ENCODE results near the gene ARHGAP15.

The ARHGAP15 gene

DNA sequence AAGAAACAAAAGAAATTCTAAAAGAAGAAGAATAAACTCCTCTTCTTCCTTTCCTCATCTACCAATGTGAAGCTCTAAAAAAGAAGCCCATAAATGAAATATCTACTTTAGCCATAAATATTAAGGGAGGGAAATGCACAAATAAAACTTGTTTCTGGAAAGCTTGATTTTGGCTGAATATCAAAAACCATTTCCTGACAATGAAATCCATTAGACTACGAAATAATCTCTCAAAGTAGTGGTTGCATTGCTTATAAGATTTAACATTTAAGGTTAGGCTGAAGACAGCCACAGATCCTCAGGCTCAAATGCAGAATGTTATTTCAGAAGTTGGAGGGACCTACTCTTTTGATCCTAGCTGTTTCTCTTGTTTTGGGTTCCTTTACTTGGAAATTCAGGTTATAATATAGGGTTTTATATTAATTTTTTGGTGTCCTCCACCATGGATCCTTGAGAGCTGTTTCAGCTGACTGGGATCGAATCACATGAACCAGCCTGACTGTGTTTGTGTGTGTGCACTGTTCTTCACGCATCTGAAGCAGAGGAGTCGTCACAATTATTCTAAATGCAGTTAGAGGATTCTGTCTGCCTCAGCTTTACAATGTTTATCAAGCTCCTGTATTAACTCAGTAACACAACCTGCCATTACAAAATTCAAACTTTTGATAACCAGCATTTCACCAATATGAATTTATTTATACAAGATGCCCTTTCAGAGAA, 474.8 kb downstream of the ARHGAP15 start:
- DNase-seq, result no peak

DNA sequence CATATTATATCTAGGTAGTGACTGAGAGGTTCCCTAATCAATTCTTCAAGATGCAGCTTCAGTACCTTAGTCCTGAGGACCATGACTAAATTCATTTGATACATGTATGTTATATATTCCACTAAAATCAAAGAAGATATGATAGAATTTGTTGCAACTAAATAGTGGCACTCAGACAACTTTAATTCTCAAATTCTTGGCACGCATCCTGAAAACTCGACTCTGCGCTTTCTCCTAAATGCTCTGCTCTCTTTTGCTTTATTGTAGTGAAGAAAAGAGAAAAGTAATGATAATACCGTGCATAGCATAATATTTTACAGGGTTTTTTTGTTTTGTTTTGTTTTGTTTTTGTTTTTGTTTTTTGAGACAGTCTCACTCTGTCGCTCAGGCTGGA, 475.3 kb downstream of the ARHGAP15 start:
- DNase-seq, result no peak

DNA sequence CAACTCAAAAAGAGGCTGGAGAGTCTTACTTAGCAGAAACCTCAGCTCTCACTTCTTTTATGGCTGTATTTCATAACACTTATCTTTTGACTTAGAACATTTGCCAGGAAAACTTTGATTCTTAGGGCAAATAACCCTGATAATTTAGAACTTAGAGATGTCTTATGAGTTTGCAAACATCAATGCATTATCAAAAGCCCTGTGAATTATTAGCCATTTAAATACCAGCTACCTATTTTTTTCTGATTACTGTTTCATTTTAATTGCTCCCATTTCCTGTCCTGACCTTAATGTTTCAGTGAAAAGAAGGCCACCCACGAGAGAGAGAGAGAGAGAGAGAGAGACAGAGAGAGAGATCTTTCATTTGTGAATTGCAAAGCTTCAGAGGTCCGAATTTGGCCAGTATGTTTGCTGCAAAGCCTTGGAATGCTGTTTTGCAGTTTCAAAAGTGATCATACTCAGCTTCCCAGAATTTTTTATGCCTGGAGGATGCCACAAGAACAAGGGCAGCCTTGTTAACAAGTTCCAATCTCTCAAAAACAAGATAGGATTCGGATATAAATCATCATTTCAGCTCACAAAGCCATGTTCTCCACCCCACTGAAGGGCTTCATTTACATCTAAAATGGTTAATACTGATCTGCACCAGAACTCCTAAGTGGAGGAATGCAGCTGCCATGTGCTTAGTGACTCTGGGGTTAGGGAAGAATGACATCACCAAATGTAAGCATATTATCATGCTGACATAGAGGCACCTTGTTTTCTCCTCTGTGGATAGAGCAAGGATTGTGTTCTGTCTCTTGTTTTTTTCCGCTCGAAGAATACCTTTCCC, 478.2 kb downstream of the ARHGAP15 start:
- DNase-seq, result no peak

DNA sequence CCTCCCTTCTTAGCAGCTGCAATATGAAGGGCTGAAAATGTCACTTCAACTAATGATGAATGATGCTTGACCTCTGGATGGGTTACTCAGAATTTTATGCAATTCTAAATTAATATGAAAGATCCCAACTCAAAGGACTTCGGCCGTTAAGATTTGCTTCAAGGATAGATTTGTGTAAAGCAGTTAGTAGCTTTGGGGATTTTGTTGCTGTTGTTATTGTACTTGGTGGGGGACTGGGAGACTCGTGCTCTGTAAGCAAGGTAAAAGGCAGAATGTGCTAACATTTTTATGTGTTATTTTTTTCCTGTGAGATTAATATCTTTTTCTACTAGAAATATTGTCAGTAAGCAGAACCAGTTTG, 478.8 kb downstream of the ARHGAP15 start:
- no peak for DNase-seq

DNA sequence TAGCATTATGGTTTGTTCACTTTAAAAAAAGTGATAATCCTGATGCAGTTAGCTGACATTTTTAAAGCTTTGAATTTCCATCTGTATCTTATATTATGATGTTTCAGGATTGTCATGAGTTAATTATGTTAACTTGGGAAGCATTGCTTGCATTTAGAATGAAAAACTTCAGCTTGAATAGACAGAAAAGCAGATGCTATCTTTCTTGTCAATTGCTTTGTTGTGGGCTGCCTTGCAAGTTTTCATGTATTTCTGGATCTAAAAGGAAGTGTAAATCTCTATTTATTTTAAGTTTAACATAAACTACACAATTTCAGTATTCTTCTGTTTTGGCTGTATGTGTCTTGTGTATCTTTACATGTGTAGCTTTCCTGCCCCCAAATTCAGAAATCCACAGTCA, 479.5 kb downstream of the ARHGAP15 start:
- DNase-seq, result no peak

DNA sequence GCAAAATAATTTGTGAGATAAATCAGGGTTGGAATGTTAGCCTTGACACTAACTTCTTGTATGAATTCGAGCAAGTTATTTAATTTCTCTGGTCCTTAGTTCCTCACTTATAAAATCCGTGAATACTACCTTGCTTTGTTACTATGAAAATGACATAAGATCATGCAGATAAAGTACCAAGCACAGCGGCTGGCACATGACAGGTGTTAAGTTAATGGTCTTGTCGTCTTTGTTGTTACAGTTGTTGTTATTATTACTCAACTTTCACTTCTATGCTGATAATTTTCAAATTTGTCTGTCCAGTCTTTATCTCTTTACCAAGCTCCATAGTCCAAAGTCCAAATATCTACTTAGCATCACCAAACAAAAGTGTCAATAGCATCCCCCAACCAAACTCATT, 482.1 kb downstream of the ARHGAP15 start:
- DNase-seq, result no peak

DNA sequence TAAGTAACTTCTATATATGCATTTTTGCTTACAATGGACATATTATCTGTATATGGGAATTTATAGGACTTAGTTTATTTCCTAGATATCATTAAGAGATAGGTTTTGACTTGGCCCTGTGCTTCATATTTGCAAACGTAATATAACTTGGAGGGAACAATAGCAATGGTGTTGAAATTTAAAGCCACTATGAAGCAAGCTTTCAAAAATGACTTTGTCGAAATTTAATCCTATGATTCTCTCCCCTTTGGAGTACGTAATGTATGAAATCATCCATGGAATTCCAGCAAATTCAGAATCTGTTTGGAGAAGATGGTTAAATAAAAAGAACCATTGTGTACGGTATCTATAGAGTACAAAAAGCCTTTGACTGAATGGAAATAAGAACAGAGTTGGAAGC, 486.3 kb downstream of the ARHGAP15 start:
- DNase-seq, result no peak

DNA sequence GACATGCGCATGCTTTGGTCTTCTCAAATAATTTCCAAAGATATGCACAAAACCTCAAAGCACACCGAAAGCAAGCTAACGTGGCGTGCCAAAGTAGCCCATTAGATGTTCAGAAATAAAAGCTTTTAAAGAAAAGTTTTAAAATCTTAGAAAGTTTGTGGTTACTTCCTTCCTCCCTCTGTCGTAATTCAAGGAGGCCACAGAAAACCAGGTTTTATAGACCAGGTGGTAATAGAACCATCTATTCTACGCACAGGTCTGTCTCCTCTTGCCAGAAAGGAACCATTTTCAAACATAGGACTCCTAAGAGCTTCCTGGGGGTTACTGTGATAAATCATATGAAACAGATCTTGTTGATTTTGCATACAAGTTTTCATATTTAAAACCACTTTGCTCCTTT, 487.2 kb downstream of the ARHGAP15 start:
- no peak for DNase-seq

DNA sequence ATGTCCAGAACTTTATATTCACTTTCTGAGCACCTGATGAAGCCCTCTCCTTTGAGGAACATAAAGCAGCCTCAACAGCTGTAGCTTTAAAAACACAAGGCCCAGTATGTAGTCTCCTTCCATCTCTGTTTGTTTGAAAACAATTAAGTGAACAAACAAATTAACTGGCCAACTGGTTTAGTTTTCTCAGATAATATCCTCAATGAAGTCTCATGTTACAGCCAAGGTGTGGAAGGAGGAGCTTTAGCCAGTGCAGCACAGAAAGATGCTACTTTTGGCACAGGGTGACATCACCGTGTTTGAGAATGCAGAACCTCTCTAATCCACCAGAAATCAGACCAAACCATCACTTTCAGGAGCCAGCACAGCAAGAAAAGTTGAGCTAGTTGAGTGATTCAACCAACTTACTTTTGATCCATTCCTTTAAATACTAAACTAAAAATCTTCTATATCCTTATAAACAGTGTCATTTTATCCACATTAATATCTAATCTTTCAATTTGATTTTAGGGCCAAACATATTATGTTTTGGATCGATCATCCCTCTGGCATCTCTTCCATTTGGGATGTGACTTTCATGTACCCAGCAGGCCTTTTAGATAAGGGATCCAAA, 488.7 kb downstream of the ARHGAP15 start:
- DNase-seq, result no peak

DNA sequence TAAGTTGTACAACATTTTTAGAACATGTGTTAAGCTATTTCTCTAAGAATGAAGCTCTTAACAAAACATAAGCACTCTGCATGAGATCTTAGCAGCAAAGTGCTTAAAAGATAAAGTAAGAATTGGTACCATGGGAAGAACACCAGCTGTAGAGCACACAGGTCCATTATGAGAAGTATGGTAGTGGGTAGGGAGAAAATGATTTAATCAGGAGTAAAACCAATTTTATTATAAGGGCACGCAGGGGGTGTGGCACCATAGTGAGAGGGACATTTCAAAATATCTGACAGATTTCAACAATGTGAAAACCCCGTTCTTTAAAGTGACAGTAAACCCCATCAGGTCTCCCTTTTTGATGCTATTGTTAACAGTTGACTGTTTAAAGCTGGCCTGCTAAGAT, 492.9 kb downstream of the ARHGAP15 start:
- DNase-seq, result no peak

DNA sequence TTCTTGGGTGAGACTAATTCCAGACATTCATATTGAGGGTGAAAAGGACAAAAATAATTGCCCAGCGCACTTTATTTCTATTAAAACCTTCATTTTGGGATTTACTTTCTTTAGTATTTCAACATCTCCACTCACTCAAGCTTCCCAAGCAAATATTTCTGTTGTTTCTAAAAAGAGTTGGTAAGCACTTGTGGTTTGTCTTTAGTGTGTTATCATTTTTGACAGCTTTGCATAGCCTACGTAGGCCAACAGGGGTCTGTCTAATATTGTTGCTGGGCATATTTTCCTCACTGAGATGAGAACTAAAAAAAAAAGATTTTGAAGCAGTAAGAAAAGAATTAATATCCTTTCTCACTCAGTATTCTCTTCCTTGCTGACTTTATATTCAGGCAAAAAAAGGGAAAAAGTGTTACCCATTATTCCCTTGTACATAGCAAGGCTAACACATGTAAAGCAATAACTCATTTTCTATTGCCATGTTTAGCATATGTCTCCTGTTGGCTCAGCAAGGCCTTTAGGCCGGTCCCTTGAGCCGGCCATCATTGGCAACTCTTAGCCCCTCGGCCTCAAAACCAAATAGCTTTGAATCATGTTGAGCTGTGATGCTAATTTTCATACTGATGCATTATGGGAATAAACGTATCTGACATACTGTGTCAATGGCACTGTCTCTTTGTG, 494.2 kb downstream of the ARHGAP15 start:
- DNase-seq, result no peak

DNA sequence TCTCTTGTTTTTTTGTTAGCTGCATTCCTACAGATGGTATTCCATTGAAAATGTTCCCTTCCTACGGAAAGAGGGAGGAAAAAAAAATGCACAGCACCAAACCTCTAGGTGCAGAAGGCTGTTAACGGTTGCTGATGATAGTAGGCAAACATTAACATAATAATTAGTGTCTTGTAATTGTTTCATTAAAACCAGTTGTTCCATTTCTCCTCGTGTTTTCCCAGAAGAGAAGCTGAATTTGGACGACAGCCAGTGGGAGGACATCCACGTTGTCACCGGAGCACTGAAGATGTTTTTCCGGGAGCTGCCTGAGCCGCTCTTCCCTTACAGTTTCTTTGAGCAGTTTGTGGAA, 494.7 kb downstream of the ARHGAP15 start:
- no peak for DNase-seq

DNA sequence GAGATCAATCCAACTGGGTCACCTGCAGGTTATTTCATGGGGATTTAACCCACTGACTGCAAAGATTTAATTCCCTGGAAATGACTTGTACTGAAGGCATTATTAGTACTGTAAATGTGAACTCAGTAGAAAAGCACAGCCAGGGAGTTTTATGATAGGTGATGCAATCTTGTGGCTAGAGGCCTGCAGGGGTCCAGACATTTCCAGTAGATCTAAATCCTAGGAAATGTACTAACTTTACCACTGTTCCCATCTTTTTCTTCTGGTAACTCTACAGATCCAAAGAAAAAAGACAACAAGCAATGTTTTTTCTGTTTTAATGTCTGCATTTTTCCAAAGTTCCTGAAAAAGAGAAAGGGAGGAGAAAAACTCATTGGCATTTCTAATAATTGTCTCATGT, 500.1 kb downstream of the ARHGAP15 start:
- DNase-seq, result no peak

DNA sequence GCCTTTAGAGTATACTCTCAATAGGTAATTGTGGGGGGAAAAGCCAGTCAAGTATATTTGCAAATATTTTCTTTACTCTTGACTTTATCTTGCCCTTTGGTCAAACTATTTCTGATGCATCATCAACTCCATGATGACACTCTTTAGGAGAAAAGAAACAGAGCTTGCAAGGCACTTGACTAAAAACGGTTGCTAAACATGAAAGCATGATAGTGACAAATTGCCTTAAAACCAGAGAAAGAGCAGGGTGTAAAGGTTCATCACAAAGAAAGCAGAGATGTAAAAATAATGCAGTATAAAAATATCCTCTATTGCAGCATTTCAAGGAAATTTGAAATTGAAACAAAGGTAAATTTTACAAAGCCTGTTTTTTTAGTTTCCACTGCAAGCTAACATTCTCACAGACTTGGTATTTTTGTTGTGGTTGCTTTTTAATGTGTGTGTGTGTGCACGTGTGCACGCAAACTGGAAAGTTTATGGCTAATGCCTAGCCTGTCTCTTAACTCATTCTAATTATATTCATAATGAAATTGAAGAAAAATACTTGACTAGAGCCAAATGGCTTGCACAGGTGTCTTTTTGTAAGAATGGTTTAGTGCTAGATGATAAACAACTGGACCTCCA, 503.6 kb downstream of the ARHGAP15 start:
- no peak for DNase-seq

DNA sequence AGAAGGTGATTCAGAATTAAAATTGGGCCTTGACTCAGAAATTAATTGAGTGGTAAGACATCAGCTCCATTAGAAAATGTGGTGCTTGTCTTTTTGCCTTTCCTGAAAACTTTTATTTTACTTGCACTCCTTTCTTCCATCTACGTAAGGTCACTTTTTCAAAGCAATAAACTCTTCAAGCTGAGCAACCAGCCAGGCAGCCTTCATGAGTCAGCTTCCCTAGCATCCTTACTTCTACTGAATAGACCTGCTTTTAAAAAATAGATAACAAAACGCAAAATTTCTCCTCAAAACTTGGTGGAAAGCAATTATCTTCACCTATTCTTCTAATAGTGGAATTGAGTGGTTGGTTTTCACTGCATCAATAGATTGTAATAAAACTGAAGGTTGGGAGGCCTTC, 504.2 kb downstream of the ARHGAP15 start:
- DNase-seq, result no peak

DNA sequence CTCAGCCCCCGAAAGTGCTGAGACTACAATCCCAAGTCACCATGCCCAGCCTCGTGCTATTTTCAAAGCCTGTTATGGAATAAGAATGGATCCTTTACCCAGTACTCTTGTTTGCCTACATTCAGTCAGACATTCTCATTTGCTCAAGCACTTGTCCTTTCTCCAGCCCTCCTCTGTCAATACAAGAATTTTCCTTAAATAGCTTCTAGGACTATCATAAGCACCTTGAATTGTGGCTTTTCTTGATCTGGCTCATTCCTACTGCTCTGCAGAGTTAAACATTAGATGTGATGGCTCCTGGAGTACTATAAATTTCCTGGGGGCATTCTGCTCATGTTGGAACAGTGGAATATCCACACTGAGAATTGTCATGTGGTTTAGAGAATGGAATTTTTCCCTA, 506.1 kb downstream of the ARHGAP15 start:
- DNase-seq, result no peak

DNA sequence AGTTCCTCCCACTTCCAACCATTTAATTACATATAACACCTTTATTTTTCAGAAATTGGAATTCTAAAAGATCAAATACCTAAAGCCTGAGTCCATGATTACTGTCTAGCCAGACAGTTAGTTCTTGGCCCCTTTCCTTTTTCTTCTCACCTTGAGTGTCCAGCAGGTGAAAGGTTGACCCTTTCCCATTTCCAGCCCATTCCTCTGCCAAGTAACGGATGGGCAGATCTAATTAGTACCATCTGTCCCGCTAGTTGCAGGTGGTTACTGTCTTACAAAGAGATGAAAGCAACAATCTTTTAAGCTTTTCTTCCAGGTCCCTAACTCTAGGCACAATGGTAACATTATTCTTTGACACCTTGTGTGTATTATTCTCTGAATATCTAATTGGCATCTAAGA, 506.7 kb downstream of the ARHGAP15 start:
- no peak for DNase-seq

DNA sequence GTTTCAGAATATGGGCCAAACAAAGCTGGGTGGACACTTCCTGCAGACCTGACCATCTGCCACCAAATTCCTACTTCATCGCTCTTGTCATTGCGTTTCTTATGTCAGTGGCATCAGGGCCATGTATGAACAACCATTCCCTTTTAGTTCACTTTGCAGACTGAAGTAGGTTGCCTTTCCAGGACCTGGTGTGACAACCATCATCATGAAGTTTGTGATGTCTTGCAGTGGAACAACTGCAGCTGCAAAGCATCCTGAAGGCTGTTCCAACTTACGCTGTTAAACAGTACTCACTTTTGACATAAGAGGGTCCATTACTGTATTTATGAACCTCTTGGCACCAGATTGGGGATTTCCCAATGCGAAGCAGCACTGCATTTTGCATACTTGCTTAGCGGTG, 511.6 kb downstream of the ARHGAP15 start:
- DNase-seq, result no peak

DNA sequence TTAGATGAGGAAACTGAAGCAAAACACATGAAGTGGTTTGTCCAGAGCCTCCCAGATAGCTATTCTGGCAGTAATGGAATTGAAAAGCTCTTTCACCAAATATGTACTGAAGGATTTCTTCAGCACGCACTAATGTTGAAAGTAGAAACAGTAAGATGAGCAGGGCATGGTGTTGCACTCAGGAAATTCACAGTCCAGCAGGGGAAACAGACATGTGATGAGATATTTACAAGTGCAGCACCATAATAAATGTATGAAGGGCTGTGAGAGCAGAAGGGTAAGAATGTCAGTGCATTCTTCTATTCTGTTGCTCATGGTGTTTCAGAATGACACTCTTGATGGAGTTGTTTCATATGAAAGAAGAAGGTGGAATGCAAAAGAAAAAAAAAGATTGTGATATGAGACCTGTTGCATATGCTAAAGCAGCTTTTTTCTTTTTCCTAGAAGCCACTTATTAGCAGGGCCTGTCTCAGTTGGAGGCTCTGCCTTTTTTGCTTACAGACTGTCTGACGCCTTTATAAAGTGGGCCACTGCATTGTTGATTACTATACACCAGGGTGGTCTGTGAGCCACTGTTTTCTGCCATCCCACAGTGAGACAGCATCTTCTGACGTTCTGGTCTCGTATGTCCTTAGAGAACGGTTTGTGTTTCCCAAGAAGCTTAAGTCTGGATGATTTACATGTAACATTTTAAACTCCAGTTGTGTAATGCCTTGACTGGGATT, 516.9 kb downstream of the ARHGAP15 start:
- no peak for DNase-seq

DNA sequence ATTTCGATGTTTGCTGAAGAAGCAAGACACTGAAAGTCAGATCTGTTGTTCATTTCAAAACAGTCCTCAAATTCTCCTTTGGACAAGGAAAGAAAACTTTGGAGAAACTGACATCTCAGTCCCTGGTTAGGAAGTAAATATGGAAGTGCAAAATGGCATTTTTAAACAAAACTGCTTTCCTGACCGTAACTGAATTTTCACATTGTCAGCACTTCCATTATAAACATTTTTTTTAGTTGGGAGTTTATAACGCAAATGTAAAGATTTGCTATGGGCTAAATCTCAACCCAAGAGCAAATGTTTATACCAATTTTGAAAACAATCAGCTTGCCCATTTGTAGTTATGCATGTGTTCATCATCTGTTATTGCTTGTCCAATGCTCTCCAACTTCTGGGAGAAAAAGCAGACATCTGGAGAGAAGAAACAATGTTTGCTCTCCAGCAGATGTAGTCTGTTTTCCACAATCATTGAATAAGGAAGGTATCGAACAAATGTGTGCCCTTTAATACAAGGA, 520.1 kb downstream of the ARHGAP15 start:
- DNase-seq, result no peak

DNA sequence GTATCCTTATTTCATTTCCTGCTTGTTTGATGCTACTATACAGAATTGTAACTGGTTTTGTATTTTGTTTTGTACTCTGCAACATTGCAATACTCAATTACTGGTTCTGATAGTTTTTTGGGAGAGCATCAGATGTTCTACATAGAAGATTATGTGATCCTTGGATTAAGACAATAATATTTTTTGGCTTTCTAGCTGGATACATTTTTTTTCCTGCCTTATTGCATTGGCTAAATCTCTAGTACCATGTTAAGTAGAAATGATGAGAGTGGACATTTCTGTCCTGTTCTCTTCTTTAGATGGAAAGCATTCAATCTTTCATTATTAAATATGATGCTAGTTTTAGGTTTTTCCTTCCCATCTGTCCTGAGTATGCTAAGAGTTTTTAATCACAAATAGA, 523.5 kb downstream of the ARHGAP15 start:
- DNase-seq, result no peak

DNA sequence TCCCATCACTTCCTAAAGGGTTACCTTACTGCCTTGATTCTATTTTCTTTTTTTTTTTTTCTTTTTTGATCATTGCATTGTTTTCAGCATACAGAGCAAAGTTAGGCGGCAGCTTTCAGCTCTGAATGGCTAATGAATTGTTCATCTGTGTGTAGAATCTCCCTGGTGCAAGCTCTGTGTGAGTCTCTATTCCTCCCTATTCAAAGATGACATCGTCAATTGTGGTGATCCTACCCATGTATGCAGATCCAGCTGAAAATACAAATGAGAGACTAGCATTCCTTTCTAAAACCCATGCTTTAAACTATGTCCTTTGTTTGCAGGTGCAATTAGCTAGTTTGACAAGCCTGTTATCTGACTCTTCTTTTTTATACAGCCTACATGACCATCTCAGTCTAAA, 539.0 kb downstream of the ARHGAP15 start:
- DNase-seq, result no peak
